Adrenal gland (tissue), 12 donors: Measurements from ENCODE around the gene TRIML2. TPM values are rescaled to one million over a fixed set of nuclear protein-coding genes. Genes with fewer than 3 reads are reported as not detected.

ENCODE experiments used
- DNase-seq, 7 donors: peaks; one replicate each; pipeline ENCODE4 v3.0.0-alpha.2; 2019 to 2020
- H3K27ac ChIP-seq, 5 donors: fragments of 200-600 bp; sonication (generic) in 4 of 5; 1 replicate in 3 of 5; 2 replicates in 2 of 5; pipeline versions ENCODE4 v1.5.1 to v1.8.0; 2016 to 2020; ENCODE audit warnings: mild to moderate bottlenecking in 1 of 5
- H3K27me3 ChIP-seq: fragments of 200-600 bp; 2 replicates; pipeline ENCODE4 v1.8.0; 2021
- H3K36me3 ChIP-seq, 2 donors: fragments of 200-600 bp; replicated peaks in 1 of 2; 1 replicate in 1 of 2; 2 replicates in 1 of 2; pipeline versions ENCODE4 v1.5.1 to v1.8.0; 2018 to 2022
- H3K4me1 ChIP-seq, 2 donors: fragments of 200-600 bp; replicated peaks in 1 of 2; 1 replicate in 1 of 2; 2 replicates in 1 of 2; pipeline versions ENCODE4 v1.5.1 to v1.8.0; 2018 to 2021
- H3K4me3 ChIP-seq, 4 donors: fragments of 200-600 bp; sonication (generic) in 3 of 4; one replicate each; pipeline ENCODE4 v1.5.1; 2016 to 2018
- H3K9me3 ChIP-seq, 3 donors: fragments of 200-600 bp; sonication (generic) in 1 of 3; replicated peaks in 1 of 3; 1 replicate in 2 of 3; 2 replicates in 1 of 3; pipeline versions ENCODE4 v1.5.1 to v1.8.0; 2016 to 2021
- CTCF ChIP-seq, 6 experiments: fragments of 450-650 bp in 4 of 6; fragments of 200-600 bp in 2 of 6; sonication (generic) in 1 of 6; IDR thresholded peaks; 1 replicate in 5 of 6; 2 replicates in 1 of 6; pipeline versions ENCODE4 v1.5.1 to v1.8.0; 2016 to 2021; ENCODE audit warnings: antibody characterized with exemption in 6 of 6, mild to moderate bottlenecking in 2 of 6, moderate library complexity in 1 of 6
- POLR2A ChIP-seq, 2 donors: fragments of 450-650 bp; IDR thresholded peaks; one replicate each; pipeline ENCODE4 v1.6.1; 2017; ENCODE audit warnings: antibody characterized with exemption in 2 of 2, mild to moderate bottlenecking in 2 of 2, moderate library complexity in 1 of 2
- WGBS, 4 donors: extraction: QIAGEN DNeasy Blood & Tissue Kit in 2 of 4; methylation state at CpG; one replicate each; pipeline versions ENCODE4 v1.1.5 to v1.1.7; 2013 to 2017; 5-methylcytosine and 5-hydroxymethylcytosine counted together
- intact Hi-C, 2 donors: fragments of 100-400 bp; cut with DNase I; formaldehyde crosslinking; loops; one replicate each; pipeline versions ENCODE4 v1.14.1 to v1.15.0; 2022 to 2023
- polyA plus RNA-seq, 3 donors: library from polyadenylated mRNA; stranded (reverse); fragments of 200-250 nt in 2 of 3; fragments of 350-450 nt in 1 of 3; fragmentation: Illumina TruSeq in 1 of 3; extraction: RNeasy Lipid Tissue Mini Kit (QIAGEN cat#74804) in 1 of 3; gene quantifications; one replicate each; pipeline ENCODE4 v1.2.3, GENCODE V29; 2013 to 2014
- total RNA-seq, 9 donors: library from RNA; depleted of rRNA in 4 of 9; stranded (reverse); fragments of >200 nt in 4 of 9; fragments of 120-200 nt in 1 of 9; fragmentation: NEBNext Ultra II Directional in 1 of 9; extraction: Animal tissue kit (Norgen Biotek cat#: 25700) in 1 of 9; gene quantifications; one replicate each; pipeline versions ENCODE4 v1.1.0 to v1.2.4, GENCODE V29; 2013 to 2023
- donor health status: healthy with polysubstance abuse.
- donor health status: Bipolar disorder and iron deficiency.
- donor health status: DM: yes; HTN: yes; CAD: no.
- donor health status: DM: no; HTN: no; CAD: no.
- donor health status: DM: no; HTN: no; CAD: no.
- donor health status: DM: yes; HTN: yes; CAD: no.

TRIML2 gene
- total and polyA plus RNA-seq, 12 donors, result 0.11 to 0.51 (median 0.18) TPM; not detected in 6

GRCh38 chr4:188117631-188118324 is 8.4 kb upstream of the TRIML2 start:
- Histone ChIP-seq H3K27ac (no peak overlapping the region), H3K4me1 (no peaks in the 10 kb centered on the region), H3K36me3 (no peaks in the 10 kb centered on the region), H3K4me3 (no peak overlapping the region), H3K27me3 (no peaks in the 10 kb centered on the region), H3K9me3 (no peaks in the 10 kb centered on the region)
- DNase-seq, result no peak
- intact Hi-C loops, result no loop called here
- TF ChIP-seq POLR2A (IDR thresholded peaks at IDR 0.05) (no peak), CTCF (IDR thresholded peaks at IDR 0.05) (no peak)
- 80 to 89% (median 82%) methylated on average over 14 to 16 of the region's 16 CpGs for WGBS, 4 donors

GRCh38 chr4:188113156-188113555 is 3.8 kb upstream of the TRIML2 start:
- intact Hi-C loops, result no loop called here
- H3K9me3 ChIP-seq, result no peaks in the 10 kb centered on the region
- WGBS, 4 donors, result 83 to 91% (median 86%) methylated on average over 9 of the region's 9 CpGs

GRCh38 chr4:188111955-188112354 is 2.6 kb upstream of the TRIML2 start:
- Histone ChIP-seq H3K9me3 (no peaks in the 10 kb centered on the region), H3K4me3 (no peak overlapping the region), H3K27ac (no peak overlapping the region), H3K36me3 (no peaks in the 10 kb centered on the region), H3K4me1 (no peaks in the 10 kb centered on the region), H3K27me3 (no peaks in the 10 kb centered on the region)
- intact Hi-C loops, result no loop called here
- WGBS, 4 donors, result 59 to 87% (median 79%) methylated on average over 4 to 6 of the region's 6 CpGs
- DNase-seq, result no peak
- TF ChIP-seq POLR2A (IDR thresholded peaks at IDR 0.05) (no peak), CTCF (IDR thresholded peaks at IDR 0.05) (no peak)

More at GRCh38 chr4:188113156-188113555, 3.8 kb upstream of the TRIML2 start:
- Histone ChIP-seq H3K27ac (no peak overlapping the region), H3K27me3 (no peaks in the 10 kb centered on the region), H3K4me3 (no peak overlapping the region), H3K4me1 (no peaks in the 10 kb centered on the region), H3K36me3 (no peaks in the 10 kb centered on the region)
- DNase-seq, result no peak
- TF ChIP-seq CTCF (IDR thresholded peaks at IDR 0.05) (no peak), POLR2A (IDR thresholded peaks at IDR 0.05) (no peak)

- Histone ChIP-seq H3K36me3 (no peaks in the 10 kb centered on the region), H3K9me3 (no peaks in the 10 kb centered on the region), H3K4me3 (no peak overlapping the region), H3K4me1 (no peaks in the 10 kb centered on the region), H3K27me3 (no peaks in the 10 kb centered on the region), H3K27ac (no peak overlapping the region)
- no peak for TF ChIP-seq POLR2A (IDR thresholded peaks at IDR 0.05)
- no peak for TF ChIP-seq CTCF (IDR thresholded peaks at IDR 0.05)
- whole genome bisulfite sequencing, 4 donors, result 67 to 77% (median 69%) methylated on average over 7 of the region's 7 CpGs
- intact Hi-C loops, result no loop called here
- no peak for DNase-seq
Measured at GRCh38 chr4:188110741-188111471, 1.5 kb upstream of the TRIML2 start.
